ENCODE data around the gene UBR3.

UBR3 gene

DNA sequence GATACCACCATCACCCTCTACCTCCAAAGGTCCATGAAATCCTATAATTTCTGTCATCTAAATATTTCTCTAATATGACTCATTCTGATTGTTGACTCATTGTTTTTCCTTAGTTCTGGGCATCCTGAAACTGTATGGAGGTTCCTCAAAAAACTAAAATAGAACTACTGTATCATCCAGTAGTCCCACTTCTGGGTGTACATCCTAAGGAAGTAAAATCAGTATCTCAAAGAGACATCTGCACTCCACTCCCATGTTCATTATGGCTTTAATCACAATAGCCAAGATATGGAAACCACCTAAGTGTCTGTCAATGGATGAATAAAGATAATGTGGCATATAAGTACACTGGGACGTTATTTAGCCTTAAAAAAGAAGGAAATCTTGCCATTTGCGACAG lies 224.9 kb downstream of the UBR3 start:
- DNase-seq (ENCODE audit: low spot score): no peak

DNA sequence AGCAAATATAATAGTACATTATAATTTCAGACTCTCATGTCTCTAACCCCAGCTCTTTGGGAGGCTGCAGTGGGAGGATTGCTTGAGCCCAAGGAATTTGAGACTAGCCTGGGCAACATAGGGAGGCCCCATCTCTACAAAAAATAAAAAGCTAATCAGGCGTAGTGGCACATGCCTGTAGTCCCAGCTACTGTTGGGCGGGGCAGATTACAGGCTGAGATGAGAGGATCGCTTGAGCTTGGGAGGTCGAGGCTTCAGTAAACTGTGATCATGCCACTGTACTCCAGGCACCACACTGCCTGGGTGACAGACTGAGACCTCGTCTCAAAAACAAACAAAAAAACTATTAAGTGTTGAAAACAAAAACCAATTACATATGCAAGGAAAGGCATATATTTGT lies 227.7 kb downstream of the UBR3 start:
- no peak for DNase-seq (ENCODE audit: low spot score)

DNA sequence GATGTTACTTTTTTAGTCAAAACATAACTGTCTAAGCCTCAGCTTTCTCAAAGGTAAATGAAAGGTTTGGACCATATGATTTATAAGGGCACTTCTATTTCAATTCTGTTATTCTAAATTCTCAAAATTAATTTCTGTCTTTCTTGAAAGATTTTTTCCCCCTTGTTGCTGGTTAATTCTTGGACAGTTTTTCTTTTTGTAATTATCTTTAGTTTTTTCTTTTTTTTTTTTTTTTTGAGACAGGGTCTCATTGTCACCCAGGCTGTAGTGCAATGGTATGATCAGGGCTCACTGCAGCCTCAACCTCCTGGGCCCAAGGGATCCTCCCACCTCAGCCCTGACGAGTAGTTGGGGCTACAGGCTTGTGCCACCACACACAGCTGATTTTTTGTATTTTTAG lies 229.6 kb downstream of the UBR3 start:
- no peak for DNase-seq (ENCODE audit: low spot score)

DNA sequence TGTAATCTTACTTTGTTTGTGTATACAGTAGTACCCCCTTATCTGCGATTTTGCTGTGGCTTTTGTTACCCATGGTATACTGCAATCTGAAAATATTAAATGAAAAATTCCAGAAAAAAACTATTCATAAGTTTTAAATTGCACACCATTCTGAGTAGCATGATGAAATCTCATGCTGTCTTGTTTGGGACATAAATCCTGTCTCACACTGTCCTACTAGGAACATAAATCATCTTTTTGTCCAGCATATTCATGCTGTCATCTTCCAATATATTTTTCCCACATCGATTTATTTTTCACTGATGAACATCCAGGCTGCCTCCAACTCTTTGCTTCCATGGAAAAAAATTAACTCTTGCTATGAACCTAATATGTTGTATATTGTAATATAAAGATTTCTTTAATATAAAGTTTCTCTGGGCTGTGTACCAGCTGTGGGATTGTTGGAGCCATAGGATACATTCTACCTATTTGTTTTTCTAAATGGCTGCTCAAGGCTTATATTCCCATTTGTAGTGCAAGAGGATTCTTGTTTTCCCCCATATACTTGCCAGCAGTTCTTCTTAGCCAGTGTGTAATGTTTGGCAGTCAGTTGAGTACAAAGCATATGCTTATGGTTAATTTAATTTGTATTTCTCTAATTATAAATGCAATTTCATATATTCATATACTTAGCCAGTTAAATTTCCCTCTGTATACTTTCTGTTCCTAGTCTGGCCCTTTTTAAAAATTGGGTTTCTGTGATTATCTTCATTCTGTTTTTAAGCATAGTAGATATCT lies 236.4 kb downstream of the UBR3 start:
- no peak for DNase-seq (ENCODE audit: low spot score)

DNA sequence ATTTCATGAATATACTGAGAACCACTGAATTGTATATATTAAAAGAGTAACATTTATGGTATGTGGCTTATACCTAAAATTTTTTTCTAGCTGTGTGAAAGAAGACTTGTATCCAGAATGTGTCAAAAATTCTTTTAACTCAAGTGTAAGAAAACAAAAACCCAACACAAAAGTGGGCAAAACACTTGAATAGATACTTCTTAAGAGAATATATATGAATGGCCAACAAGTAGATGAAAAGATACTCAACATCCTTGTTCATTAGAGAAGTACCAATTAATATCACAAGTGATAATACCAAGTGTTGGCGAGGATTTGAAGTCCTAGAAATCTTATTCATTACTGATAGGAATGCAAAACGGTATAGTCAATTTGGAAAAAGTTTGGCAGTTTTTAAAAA lies 243.5 kb downstream of the UBR3 start:
- no peak for DNase-seq (ENCODE audit: low spot score)

DNA sequence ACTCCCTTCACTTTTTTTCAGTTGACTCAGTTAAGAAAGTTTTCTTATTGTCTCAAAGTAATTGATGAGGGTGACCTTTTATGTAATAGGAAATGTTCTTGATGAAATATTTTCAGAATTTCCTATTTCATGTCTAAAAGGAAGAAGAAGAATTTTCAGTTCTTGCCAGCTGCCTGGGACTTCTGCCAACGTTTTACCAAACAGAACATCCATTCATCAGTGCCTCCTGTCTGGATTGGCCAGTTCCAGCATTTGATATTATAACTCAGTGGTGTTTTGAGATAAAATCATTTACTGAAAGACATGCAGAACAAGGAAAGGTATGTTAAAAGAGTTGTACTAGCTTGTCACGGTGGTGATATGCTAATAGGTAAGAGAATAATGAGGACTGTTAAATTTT lies 246.0 kb downstream of the UBR3 start:
- DNase-seq (ENCODE audit: low spot score): no peak

DNA sequence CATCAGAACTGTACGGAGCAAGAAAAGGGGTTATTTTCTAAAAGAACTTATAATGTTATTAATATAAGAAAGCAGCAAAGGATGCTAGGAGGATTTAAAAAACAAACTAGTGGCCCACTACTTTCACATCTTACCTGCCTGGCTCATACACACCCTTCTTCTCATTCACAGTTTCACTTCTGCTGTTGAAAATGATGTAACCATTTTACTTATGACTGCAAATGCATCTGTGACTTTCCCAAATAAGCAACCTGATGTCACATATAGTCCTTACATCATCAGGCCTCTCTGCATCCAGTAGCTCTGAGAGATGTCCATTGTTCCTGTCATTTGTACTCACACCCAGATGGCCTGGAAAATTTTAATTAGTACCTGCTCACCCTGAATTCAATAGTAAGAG lies 248.9 kb downstream of the UBR3 start:
- DNase-seq (ENCODE audit: low spot score): no peak

DNA sequence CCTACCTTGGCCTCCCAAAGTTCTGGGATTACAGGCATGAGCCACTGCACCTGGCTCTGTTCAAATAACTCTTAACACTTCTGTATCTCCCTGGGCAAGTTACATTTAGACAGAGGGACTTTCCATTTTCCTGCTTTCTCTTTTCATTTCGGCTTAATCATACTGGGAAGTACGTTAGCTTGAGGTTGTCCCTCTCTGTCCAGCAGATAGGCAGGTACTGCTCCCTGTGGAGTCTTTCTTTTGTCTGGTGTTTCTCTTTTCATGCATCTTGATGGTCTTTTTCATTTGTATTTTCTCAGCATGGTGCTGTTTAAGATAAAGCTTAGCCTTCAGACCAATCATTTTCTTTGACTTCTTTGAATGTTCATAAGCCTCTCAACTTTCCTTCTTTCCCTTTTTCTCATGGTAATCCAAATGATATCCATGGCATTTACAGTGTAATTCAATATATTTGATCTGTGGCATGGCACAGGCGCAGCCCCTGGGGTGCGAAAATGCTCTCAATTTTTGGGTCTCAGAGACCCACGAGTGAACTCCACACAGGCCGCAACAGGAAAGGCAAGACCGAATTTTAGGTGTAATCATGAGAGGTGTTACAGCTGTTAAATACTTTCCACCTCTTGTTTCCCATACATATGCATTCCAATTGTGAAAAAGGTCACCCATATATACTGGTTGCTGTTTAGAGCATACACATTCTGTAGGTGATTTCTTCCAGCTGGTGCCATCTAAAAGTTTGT lies 250.7 kb downstream of the UBR3 start:
- no peak for DNase-seq (ENCODE audit: low spot score)

DNA sequence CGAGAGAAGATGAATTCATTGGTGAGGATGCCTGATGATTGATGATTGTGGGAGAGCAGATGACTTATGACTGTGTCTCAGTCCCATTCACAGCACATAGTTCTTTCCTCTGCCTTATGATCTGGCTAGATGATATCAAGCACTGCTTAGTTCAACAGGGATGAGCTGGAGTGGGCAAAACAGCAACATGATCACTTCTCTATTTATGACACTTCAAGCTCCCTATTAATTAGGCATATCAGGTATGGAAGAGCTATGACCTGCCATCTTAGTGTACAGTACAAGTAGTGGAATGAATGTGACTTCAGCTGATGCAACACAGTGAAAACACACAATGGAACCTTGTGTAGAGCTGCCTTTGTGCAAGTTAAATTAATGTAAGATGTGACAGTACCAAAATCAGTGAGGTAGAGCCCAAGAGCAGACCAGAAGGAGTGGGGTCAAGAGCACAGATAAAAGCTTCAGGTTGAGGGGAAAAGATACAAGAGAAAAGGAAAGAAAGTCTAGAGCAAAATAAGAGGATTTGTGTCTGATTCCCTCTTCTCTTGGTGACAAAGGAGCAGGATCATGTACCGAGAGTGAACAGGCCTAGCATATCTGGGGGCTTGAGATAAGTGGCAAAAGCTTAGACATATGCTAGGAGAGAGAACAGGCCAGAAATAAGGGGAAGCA lies 257.7 kb downstream of the UBR3 start:
- no peak for DNase-seq (ENCODE audit: low spot score)

DNA sequence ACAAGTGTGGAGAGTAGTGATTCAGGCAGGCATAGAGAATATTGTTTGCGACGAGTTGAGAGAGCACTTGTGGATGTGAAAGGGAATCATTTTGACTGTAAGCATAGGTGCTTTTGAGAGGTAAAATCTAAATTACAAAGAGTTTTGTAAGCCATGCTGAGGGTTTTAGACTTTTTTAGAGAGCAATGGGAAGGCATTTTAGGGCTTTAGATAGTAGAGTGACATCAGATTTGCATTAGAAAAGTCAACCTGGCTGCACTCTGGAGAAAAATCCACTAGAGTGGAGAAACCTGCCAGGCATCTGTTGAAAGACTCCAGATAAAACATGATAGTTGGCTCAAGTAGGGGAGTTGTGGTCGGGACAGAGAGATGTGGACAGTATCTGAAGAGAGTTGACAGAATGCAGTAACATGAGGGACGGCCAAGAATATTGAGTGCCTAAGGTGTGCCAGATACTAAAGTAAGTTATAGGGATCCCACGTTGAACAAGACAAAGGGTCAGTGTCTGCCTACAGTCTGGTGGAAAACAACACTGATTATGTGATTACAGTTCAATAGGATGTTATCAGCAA lies 258.9 kb downstream of the UBR3 start:
- DNase-seq (ENCODE audit: low spot score): no peak

DNA sequence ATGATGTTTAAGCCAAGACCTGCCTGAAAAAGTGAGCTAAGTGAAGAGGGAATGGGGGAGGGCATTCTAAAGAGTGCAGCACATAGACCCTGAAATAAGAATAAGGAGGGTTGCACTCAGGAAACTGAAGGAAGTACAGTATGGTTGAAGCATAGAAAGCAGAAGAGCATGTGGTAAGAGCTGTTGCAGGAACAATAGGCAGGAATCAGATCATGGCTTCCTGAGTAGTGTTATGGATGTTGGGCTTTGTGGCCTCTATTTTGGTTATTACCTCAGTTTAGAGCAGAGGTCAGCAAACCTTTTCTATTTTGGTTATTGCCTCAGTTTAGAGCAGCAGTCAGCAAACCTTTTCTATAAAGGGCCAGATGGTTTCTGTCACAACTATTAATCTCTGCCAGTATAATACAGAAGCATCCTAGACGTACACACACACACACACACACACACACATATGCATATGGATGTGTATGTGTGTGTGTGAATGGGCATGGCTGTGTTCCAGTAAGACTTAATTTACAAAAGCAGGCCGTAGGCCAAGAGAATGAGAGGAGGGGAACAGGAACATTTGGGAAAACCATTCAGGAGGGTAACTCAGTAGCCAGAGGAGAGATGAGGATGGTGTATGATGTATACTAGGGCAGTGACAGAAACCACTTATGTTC lies 259.6 kb downstream of the UBR3 start:
- no peak for DNase-seq (ENCODE audit: low spot score)

DNA sequence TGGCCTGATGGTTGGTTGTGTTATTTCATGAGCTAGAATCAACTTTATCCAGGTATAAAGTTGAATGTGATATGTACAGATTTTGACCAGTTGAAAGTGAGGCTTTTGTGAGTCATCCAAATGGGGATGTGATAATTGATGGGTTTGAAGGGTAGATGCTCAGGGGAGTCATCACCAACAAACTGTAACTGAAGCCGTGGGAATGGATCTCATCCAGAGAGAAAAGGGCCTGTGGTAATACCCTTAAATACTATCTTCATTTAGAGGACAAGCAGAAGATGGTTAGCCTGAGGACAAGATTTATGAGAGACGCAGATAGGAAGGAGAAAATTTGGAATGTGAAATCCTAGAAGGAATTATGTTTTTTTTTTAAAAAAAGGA lies 260.1 kb downstream of the UBR3 start:
- no peak for DNase-seq (ENCODE audit: low spot score)

DNA sequence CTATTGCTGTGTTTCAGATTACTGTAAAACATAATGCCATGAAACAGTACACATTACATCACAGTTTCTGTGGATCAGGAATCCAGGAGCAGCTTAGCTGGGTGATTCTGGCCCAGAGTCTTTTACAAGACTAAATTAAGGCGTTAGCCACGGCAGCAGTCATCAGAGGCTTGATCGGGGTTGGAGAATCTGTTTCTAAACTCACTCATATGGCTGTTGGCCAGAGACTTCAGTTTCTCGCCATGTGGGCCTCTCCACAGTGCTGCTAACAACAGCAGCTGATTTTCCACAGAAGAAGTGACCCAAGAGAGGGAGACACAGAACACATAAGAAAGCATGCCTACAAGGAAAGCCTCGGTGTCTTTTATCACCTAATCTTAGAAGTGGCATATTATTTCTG lies 261.5 kb downstream of the UBR3 start:
- DNase-seq (ENCODE audit: low spot score): no peak

DNA sequence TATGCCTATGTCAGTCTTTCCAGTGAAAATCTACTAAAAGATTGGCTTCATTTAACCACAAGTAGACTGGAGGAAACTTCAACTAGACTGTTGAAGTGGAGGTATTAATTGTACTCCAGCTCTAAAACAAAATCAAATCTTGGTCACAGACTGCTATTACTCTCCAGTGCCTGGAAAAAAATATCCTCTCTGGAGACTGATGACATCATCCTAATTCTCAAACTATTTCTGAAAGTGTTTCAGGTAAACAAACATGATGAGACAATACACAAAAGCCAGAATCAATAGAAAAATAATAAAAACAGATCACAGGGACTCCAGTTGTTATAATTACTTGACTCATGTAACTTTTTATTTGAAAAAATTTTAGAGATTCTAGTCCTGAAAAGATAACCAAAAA lies 263.0 kb downstream of the UBR3 start:
- no peak for DNase-seq (ENCODE audit: low spot score)

DNA sequence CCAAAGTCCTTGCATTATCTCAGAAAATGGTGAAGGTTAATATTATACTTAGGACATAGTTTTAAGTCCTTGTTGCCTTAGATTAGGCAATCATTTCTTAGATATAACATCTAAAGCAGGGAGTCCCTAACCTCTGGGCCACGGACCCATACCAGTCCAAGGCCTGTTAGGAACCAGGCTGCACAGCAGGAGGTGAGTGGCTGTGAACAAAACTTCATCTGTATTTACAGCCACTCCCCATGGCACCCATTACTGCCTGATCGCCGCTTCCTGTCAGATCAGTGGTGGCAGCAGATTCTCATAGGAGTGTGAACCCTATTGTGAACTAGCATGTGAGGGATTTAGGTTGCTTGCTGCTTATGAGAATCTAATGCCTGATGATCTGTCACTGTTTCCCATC lies 264.2 kb downstream of the UBR3 start:
- no peak for DNase-seq (ENCODE audit: low spot score)

DNA sequence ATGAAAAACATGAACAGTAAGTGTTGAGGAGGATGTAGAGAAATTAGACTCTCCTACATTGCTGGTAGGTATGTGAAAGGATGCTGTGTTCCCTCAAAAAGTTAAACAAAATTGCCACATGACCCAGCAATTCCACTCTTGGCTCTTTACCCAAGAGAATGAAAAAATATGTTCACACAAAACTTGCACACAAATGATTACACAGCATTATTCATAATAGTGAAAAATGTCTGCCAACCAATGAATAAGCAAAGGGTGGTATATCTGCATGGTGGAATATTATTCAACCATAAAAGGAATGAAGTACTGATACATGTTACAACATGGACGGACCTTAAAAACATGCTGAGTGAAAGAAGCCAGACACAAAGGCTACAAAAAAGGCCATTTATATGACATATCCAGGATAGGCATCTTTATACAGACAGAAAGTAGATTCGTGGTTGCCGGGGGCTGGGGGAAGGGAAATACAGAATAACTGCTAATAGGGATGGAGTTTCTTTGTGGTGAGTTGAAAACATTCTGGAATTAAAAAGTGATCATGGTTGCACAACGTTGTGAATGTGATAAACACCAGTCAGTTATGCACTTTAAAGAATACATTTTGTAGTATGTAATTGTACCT lies 265.3 kb downstream of the UBR3 start:
- no peak for DNase-seq (ENCODE audit: low spot score)

DNA sequence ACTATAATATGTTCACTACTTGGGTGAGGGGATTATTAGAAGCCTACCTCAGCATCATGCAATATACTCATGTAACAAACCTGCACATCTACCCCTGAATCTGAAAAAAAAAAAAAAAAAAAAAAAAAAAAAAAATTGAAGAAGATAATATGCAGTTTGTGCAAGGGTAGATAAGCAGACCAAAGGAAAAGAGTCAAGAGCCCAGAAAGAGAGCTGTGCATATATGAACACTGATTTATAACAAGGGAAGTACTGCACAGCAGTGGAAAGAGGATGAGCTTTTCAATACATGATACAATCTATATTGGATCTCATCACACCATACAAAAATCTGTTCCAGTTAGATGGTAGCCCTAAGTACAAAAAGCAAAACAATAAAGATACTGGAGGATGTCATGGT lies 268.1 kb downstream of the UBR3 start:
- no peak for DNase-seq (ENCODE audit: low spot score)

DNA sequence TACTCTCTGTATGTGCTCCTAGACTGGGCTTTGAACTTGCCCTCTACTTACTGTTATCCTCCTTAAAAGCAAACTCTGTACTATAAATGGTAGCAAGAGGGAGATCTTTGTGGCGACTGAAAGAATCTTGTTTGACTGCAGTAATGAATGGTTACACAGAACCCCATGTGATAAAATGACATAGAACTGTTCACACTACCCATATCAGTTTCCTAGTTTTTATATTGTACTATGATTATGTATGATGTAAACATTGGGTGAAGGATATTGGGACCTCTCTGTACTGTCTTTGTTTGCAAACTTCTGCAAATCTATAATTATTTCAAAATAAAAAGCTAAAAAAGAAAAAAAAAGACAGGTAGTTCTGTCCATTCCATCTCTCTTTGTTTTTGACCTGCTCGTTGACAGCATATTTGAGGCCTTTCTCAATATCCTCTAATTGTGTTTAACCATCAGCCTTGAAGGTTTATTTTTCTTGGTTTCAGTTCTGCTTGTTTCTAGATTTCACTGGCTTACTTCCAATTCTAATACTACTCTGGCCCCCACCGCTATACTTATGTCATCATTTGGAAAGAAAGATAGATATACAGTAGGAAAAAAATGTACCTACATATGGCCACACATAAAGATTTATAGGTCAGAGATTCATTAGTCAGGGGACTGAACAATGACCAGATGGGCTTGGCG lies 271.5 kb downstream of the UBR3 start:
- DNase-seq (ENCODE audit: low spot score): no peak

DNA sequence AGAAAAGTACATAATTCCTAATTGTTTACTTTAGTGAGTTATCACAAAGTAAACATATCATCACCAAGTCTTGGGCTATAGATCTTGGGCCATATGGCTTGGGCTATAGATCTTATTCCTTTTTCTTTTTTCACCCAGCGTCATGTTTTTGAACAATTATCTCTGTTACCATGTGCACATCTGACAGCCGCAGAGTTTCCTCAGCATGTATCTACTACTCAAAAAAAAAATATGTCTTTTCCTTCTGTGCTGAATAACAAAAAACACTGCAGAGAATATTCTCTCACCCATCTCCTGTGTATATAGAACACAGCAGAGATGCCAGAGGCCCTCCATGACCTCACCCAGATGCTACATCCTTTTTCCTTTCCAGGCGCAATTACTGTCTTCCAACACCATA lies 274.5 kb downstream of the UBR3 start:
- DNase-seq (ENCODE audit: low spot score): no peak

DNA sequence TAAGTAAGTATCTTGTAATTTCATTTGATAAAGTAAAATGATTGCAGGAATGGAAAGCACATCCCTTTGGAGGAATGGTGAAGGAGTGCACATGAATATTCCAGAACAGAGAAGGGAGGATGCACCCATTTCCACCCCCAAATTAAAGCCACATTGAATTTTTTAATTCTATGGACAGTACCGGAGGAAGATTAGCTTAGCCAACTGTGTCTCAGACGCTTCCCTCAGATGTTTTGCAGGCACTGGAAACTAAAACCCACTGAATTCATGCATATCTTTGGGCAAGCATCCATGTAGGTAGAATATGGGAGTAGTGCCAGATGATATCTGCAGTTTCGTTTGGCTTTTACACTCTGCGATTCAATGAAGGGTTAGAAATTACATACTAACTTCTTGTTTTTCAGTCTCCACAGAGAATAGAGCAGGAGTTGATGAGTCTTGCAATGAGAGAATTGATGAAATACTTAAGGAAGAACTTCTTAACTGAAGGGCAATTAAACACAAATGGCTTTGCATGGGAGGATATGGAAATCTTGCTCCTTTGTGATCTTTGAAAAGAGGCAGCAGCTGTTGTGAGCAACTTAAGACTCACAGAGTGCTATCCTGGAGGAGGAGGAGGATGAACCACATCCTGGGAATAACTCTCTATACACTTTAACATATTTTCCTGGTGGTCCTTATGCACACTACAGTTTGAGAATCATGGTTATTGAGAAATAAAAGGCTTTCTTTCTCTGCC lies 279.0 kb downstream of the UBR3 start:
- no peak for DNase-seq (ENCODE audit: low spot score)
